Keratinocyte (primary cell): Measurements from ENCODE around the gene RGS17. TPM values are rescaled to one million over a fixed set of nuclear protein-coding genes. Genes with fewer than 3 reads are reported as not detected.

Experiments used
- DNase-seq: peaks from one replicate; pipeline ENCODE4 v3.0.0-alpha.2; 2011; ENCODE audit warnings: low read depth, missing footprints, low spot score
- FAIRE-seq: peaks from 2 replicates; lab custom pipeline; 2011; peaks lifted over from hg19 to GRCh38; lab: Jason Lieb, UNC
- H2AFZ ChIP-seq: 2 replicates; pipeline ENCODE4 v1.6.0; 2012; ENCODE audit warnings: low read length, control low read depth, inconsistent platforms; ENCODE audit not compliant: control insufficient read depth
- H3K27ac ChIP-seq: 2 replicates; pipeline ENCODE4 v1.5.1; 2011; ENCODE audit warnings: low read length; ENCODE audit not compliant: control insufficient read depth, insufficient read depth
- H3K27me3 ChIP-seq: 3 replicates; pipeline ENCODE4 v1.6.0; 2011; ENCODE audit warnings: low read length; ENCODE audit not compliant: control insufficient read depth, insufficient read depth; ENCODE audit errors: extremely low read depth
- H3K36me3 ChIP-seq, 2 experiments: 2 replicates in 1 of 2; 3 replicates in 1 of 2; pipeline ENCODE4 v1.5.1; 2011; ENCODE audit warnings: low read length in 2 of 2, mild to moderate bottlenecking in 1 of 2; ENCODE audit not compliant: control insufficient read depth in 2 of 2, insufficient read depth in 2 of 2; ENCODE audit errors: extremely low read depth in 1 of 2
- H3K4me1 ChIP-seq: 3 replicates; pipeline ENCODE4 v1.5.1; 2011; ENCODE audit warnings: low read length; ENCODE audit not compliant: control insufficient read depth, insufficient read depth; ENCODE audit errors: extremely low read depth
- H3K4me2 ChIP-seq: 3 replicates; pipeline ENCODE4 v1.6.0; 2011; ENCODE audit warnings: low read depth, low read length; ENCODE audit not compliant: control insufficient read depth, insufficient read depth; ENCODE audit errors: extremely low read depth
- H3K4me3 ChIP-seq, 3 experiments: fragments of 200-600 bp in 1 of 3; sonication (generic) in 1 of 3; 2 replicates in 2 of 3; 3 replicates in 1 of 3; pipeline ENCODE4 v1.5.1; 2011 to 2016; ENCODE audit warnings: low read length in 3 of 3, mild to moderate bottlenecking in 3 of 3, control low read depth in 2 of 3, inconsistent platforms in 1 of 3, low read depth in 1 of 3, mixed read lengths in 1 of 3, mixed run types in 1 of 3, moderate library complexity in 1 of 3; ENCODE audit not compliant: control insufficient read depth in 2 of 3, insufficient read depth in 2 of 3; ENCODE audit errors: extremely low read depth in 1 of 3
- H3K79me2 ChIP-seq: 2 replicates; pipeline ENCODE4 v1.6.0; 2012; ENCODE audit warnings: low read length; ENCODE audit not compliant: control insufficient read depth, insufficient read depth
- H3K9ac ChIP-seq: 3 replicates; pipeline ENCODE4 v1.6.0; 2011; ENCODE audit warnings: low read length; ENCODE audit not compliant: control insufficient read depth, insufficient read depth; ENCODE audit errors: extremely low read depth
- H3K9me1 ChIP-seq: 3 replicates; pipeline ENCODE4 v1.6.0; 2011; ENCODE audit warnings: low read length; ENCODE audit not compliant: control insufficient read depth, insufficient read depth; ENCODE audit errors: extremely low read depth
- H3K9me3 ChIP-seq: 2 replicates; pipeline ENCODE4 v1.5.1; 2012; ENCODE audit warnings: low read depth, low read length; ENCODE audit not compliant: control insufficient read depth
- H4K20me1 ChIP-seq: 3 replicates; pipeline ENCODE4 v1.6.0; 2011; ENCODE audit warnings: low read length; ENCODE audit not compliant: control insufficient read depth, insufficient read depth; ENCODE audit errors: extremely low read depth
- EZH2 ChIP-seq: IDR thresholded peaks from one replicate; pipeline ENCODE4 v1.6.1; 2012; ENCODE audit warnings: inconsistent platforms, mild to moderate bottlenecking, low read length, moderate library complexity
- dilution Hi-C: fragments of 300-500 bp; cut with MboI; formaldehyde crosslinking; loops from one replicate; pipeline ENCODE4 v1.7.0; 2020; ENCODE audit warnings: low sequenced_read_pairs; ENCODE audit not compliant: extremely low pct_ligation_motif_present
- polyA plus RNA-seq, 5 experiments: library from polyadenylated mRNA; depleted of rRNA in 3 of 5; stranded (reverse) in 3 of 5; stranded (forward) in 1 of 5; unstranded in 1 of 5; fragments of >200 nt; gene quantifications; 1 replicate in 1 of 5; 2 replicates in 3 of 5; 3 replicates in 1 of 5; pipeline versions ENCODE4 v1.2.1 to v1.2.3, GENCODE V29; 2011 to 2012; ENCODE audit warnings: missing spikeins in 2 of 5, low read depth in 1 of 5, low replicate concordance in 1 of 5
- TF ChIP-seq, protein P1 (sequence below), 3 experiments: IDR thresholded peaks in 1 of 3; conservative IDR thresholded peaks in 1 of 3; optimal IDR thresholded peaks in 1 of 3; 2 replicates in 2 of 3; 3 replicates in 1 of 3; pipeline versions ENCODE3 to v1.5.1; 2011; ENCODE audit warnings: low read length in 3 of 3, mild to moderate bottlenecking in 3 of 3, moderate library complexity in 2 of 3, control low read depth in 1 of 3, inconsistent platforms in 1 of 3; ENCODE audit not compliant: insufficient read depth in 2 of 3; ENCODE audit errors: extremely low read depth in 1 of 3

The RGS17 gene
- polyA plus RNA-seq, 1 donor (not counting 4 experiments of a cell fraction or from before 2014, with no cell fraction given), result 0.22 TPM

DNA sequence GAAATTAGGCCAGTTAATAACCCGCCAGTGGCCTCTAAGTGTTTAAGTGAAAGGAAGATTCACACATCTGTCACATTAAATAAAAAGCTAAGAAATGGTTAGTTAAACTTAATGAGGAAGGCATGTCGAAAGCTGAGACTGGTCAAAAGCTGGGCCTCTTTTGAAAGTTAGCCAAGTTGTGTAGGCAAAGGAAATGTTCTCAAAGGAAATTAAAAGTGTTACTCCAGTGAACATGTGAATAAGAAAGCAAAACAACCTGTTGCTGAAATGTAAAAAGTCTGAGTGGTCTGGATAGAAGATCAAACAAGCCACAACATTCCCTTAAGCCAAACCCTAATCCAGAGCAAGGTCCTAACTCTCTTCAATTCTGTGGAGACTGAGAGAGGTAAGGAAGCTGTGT lies 117.6 kb downstream of the RGS17 start:
- no peaks in the 10 kb centered on the region for H3K27me3 ChIP-seq
- FAIRE-seq (no peak), DNase-seq (no peak)
- dilution Hi-C loops, result no loop called here
- H3K9me3 ChIP-seq, result no peaks in the 10 kb centered on the region
- no peaks in the 10 kb centered on the region for H4K20me1 ChIP-seq
- TF ChIP-seq, protein P1, sequence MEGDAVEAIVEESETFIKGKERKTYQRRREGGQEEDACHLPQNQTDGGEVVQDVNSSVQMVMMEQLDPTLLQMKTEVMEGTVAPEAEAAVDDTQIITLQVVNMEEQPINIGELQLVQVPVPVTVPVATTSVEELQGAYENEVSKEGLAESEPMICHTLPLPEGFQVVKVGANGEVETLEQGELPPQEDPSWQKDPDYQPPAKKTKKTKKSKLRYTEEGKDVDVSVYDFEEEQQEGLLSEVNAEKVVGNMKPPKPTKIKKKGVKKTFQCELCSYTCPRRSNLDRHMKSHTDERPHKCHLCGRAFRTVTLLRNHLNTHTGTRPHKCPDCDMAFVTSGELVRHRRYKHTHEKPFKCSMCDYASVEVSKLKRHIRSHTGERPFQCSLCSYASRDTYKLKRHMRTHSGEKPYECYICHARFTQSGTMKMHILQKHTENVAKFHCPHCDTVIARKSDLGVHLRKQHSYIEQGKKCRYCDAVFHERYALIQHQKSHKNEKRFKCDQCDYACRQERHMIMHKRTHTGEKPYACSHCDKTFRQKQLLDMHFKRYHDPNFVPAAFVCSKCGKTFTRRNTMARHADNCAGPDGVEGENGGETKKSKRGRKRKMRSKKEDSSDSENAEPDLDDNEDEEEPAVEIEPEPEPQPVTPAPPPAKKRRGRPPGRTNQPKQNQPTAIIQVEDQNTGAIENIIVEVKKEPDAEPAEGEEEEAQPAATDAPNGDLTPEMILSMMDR (optimal IDR thresholded peaks at IDR 0.05 in 1 of 3, IDR thresholded peaks at IDR 0.05 in 1 of 3, conservative IDR thresholded peaks at IDR 0.05 in 1 of 3; ENCODE audit: extremely low read depth in 1 of 3, insufficient read depth in 2 of 3, low read length in 3 of 3), result no peak
- no peak for TF ChIP-seq EZH2
- H3K4me1 ChIP-seq, result no peaks in the 10 kb centered on the region
- H2AFZ ChIP-seq, result no peak overlapping the region
- H3K36me3 ChIP-seq, result no peaks in the 10 kb centered on the region
- no peak overlapping the region for H3K9ac ChIP-seq
- no peak overlapping the region for H3K27ac ChIP-seq
- H3K9me1 ChIP-seq, result no peaks in the 10 kb centered on the region
- no peaks in the 10 kb centered on the region for H3K79me2 ChIP-seq
- no peak overlapping the region for H3K4me2 ChIP-seq
- H3K4me3 ChIP-seq, result no peak overlapping the region

- TF ChIP-seq, protein P1 (optimal IDR thresholded peaks at IDR 0.05 in 1 of 3, IDR thresholded peaks at IDR 0.05 in 1 of 3, conservative IDR thresholded peaks at IDR 0.05 in 1 of 3; ENCODE audit: extremely low read depth in 1 of 3, insufficient read depth in 2 of 3, low read length in 3 of 3), result no peak
- no peak for TF ChIP-seq EZH2
- Histone ChIP-seq H2AFZ (no peak overlapping the region), H3K27me3 (no peaks in the 10 kb centered on the region), H3K4me1 (no peaks in the 10 kb centered on the region), H3K9ac (no peak overlapping the region), H3K9me1 (no peaks in the 10 kb centered on the region), H3K79me2 (no peaks in the 10 kb centered on the region), H3K36me3 (no peaks in the 10 kb centered on the region), H3K4me3 (no peak overlapping the region), H3K9me3 (no peaks in the 10 kb centered on the region), H3K27ac (no peak overlapping the region), H3K4me2 (no peak overlapping the region), H4K20me1 (no peaks in the 10 kb centered on the region)
- FAIRE-seq, result no peak
- no peak for DNase-seq
- dilution Hi-C loops, result no loop called here
These were observed 118.2 kb downstream of the RGS17 start for GRCh38 chr6:153012856-153013255.
